D721Med (cell line): ENCODE data around the gene CARD9.

Experiments
- DNase-seq: peaks from one replicate; pipeline ENCODE4 v3.0.0; 2011; ENCODE audit warnings: low spot score; ENCODE audit not compliant: insufficient read length
- FAIRE-seq: peaks from 2 replicates; lab custom pipeline; 2011; peaks lifted over from hg19 to GRCh38; lab: Jason Lieb, UNC
- CTCF ChIP-seq: IDR thresholded peaks from 2 replicates; pipeline ENCODE4 v1.5.1; 2012; ENCODE audit warnings: mild to moderate bottlenecking, control low read depth; ENCODE audit not compliant: insufficient read depth; ENCODE audit errors: missing control alignments

CARD9 gene

DNA sequence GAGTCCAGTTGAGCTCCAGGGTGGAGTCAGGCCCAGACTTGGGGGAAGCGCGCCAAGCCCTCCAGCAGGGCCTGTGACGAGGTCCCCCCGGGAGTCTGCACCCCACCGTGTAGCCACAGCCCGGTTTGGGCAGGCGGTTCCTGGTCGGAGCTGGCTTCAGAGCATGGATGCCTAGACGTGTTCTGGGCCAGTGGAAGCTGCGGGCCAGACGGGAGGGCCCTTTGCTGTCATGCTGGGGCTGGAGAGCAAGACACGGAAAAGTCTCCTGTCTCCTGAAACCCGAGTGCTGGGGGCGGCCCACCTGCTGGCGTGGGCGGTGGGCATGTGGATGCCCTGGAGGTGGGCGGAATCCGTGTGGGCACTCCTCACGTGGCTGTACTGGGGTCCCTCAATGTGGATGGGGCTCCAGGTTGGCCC is 44.2 kb downstream of the CARD9 start:
- DNase-seq (no peak), FAIRE-seq (no peak)
- no peak for TF ChIP-seq CTCF

DNA sequence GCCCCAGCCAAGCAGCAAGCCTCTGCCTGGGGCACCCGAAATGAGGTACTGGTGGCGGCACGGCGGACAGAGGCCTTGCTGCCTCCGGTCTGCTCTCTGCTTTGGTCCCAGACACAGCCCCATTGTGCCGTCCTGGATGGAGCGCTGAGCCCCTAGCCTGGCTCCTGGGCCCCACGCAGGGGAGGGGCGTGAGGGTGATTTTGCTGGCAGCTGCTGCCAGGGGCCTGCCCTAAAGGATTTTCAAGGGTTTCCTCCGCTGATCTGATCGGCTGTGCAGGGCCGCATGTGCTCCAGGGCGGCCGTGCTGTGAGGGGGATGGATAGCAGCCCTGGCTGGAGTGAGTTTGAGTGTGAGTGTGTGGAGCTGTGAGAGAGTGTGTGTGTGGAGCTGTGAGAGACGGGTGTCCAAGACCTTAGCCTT is 44.8 kb downstream of the CARD9 start:
- peak; percentile 75 for DNase-seq
- FAIRE-seq, result no peak
- TF ChIP-seq CTCF, result no peak

- FAIRE-seq, result no peak
- DNase-seq, result no peak
- TF ChIP-seq CTCF, result no peak
These were observed 45.4 kb downstream of the CARD9 start for GRCh38 chr9:136328011-136328621.

DNA sequence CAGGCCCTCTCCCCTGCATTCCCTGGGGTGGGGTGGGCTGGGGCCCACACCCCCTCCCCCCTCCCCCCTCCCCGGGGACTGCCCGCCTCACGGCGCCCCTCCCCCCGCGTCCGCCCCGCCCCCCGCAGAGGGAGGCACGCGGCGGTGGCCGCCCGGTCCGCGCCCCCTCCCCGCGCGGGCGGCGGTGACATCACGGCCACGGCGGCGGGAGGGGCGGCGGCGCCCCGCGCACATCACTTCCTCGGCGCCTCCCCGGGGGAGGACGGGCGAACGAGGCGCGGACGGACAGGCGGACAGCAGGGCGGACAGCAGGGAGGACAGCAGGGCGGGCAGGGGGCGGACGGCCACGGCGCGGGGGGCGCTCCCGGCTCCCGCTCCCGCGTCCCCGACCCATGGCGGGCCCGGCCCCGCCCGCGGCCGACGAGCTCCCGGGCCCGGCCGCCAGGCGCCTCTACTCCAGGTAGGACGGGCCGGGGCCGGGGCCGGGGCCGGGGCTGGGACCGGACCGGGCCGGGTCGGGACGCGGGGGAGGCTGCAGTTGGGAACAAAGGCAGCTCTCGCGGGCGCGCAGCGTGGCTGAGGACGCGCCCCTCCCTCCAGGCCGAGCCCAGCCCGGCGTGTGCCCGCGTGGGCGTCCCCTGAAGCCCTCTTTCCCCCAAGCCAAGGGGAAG is 46.0 kb downstream of the CARD9 start, which contains the start of gene GPSM1:
Gene GPSM1 (plus strand): TSS at position 236 of the 671 bp plus-strand sequence. CDS start 157 bp downstream, at position 393.
- DNase-seq (peak; percentile 85), FAIRE-seq (no peak)
- no peak for TF ChIP-seq CTCF

- DNase-seq (peak; percentile 70), FAIRE-seq (no peak)
- TF ChIP-seq CTCF, result no peak
These were observed 46.6 kb downstream of the CARD9 start for GRCh38 chr9:136326761-136327303.

- FAIRE-seq (no peak), DNase-seq (no peak)
- TF ChIP-seq CTCF, result no peak
These were observed 47.3 kb downstream of the CARD9 start for GRCh38 chr9:136326061-136326760.

GRCh38 chr9:136325358-136325757 is 48.1 kb downstream of the CARD9 start:
- DNase-seq (no peak), FAIRE-seq (no peak)
- no peak for TF ChIP-seq CTCF
